SJCRH30 (cell line): ENCODE results near the gene LAT. TPM values are rescaled to one million over a fixed set of nuclear protein-coding genes. Genes with fewer than 3 reads are reported as not detected.

ENCODE experiments used
- total RNA-seq: library from RNA; depleted of rRNA; stranded (reverse); fragments of >200 nt; shearing (Covaris generic); gene quantifications from 2 replicates; pipeline ENCODE4 v1.2.3, GENCODE V29; 2014; rRNA removed

The LAT gene
- total RNA-seq, 1 experiment from 2014 or later, result 1.6 TPM

Other genes starting within 250 kb of the LAT start
- 1.1 TPM in 1 of 2 replicates, not detected in the other for gene NPIPB9, start 233.3 kb upstream of the LAT start, total RNA-seq
- gene ATXN2L, start 162.1 kb upstream of the LAT start, total RNA-seq, result 55.0 and 68.3 TPM in 2 replicates
- gene TUFM, start 138.7 kb upstream of the LAT start, total RNA-seq, result 115 and 119 TPM in 2 replicates
- 20.3 and 21.4 TPM in 2 replicates for gene SH2B1, start 121.2 kb upstream of the LAT start, total RNA-seq
- 21.8 and 24.8 TPM in 2 replicates for gene ATP2A1, start 106.6 kb upstream of the LAT start, total RNA-seq
- 7.4 and 8.1 TPM in 2 replicates for gene RABEP2, start 59.8 kb upstream of the LAT start, total RNA-seq
- gene CD19, start 53.1 kb upstream of the LAT start, total RNA-seq, result 0.10 TPM in 1 of 2 replicates, not detected in the other
- 20.2 and 29.5 TPM in 2 replicates for gene NFATC2IP, start 34.1 kb upstream of the LAT start, total RNA-seq
- 22.1 and 23.5 TPM in 2 replicates for gene SPNS1, start 10.3 kb upstream of the LAT start, total RNA-seq